Measurements from ENCODE around the gene TMTC4.

TMTC4 gene

GRCh38 chr13:100665403-100665802, 9.2 kb downstream of the TMTC4 start:
- DNase-seq, result no peak

GRCh38 chr13:100664171-100664900, 10.3 kb downstream of the TMTC4 start:
- no peak for DNase-seq

GRCh38 chr13:100662468-100663211, 12.0 kb downstream of the TMTC4 start:
- DNase-seq, result no peak

- DNase-seq, result no peak
Measured at GRCh38 chr13:100660761-100661160, 13.8 kb downstream of the TMTC4 start.

GRCh38 chr13:100659578-100659977, 15.0 kb downstream of the TMTC4 start:
- DNase-seq, result no peak

GRCh38 chr13:100658363-100658762, 16.2 kb downstream of the TMTC4 start:
- no peak for DNase-seq

GRCh38 chr13:100657881-100658315, 16.7 kb downstream of the TMTC4 start:
- no peak for DNase-seq

- no peak for DNase-seq
Measured at GRCh38 chr13:100652510-100652909, 22.1 kb downstream of the TMTC4 start.

- peak; percentile 31 for DNase-seq
Measured at GRCh38 chr13:100650326-100650725, 24.3 kb downstream of the TMTC4 start.

- DNase-seq, result no peak
Measured at GRCh38 chr13:100648354-100648753, 26.2 kb downstream of the TMTC4 start.

- DNase-seq, result no peak
Measured at GRCh38 chr13:100646871-100647270, 27.7 kb downstream of the TMTC4 start.

- DNase-seq, result peak; percentile 58
Measured at GRCh38 chr13:100646030-100646673, 28.4 kb downstream of the TMTC4 start.

- DNase-seq, result peak; percentile 91
Measured at GRCh38 chr13:100645382-100645781, 29.2 kb downstream of the TMTC4 start.

- no peak for DNase-seq
Measured at GRCh38 chr13:100644371-100644770, 30.2 kb downstream of the TMTC4 start.

- DNase-seq, result no peak
Measured at GRCh38 chr13:100637796-100638195, 36.8 kb downstream of the TMTC4 start.

GRCh38 chr13:100637380-100637779, 37.2 kb downstream of the TMTC4 start:
- no peak for DNase-seq

- DNase-seq, result peak; percentile 91
Measured at GRCh38 chr13:100636441-100636840, 38.2 kb downstream of the TMTC4 start.

GRCh38 chr13:100636004-100636403, 38.6 kb downstream of the TMTC4 start:
- DNase-seq, result peak; percentile 72

- no peak for DNase-seq
Measured at GRCh38 chr13:100634696-100635095, 39.9 kb downstream of the TMTC4 start.

- DNase-seq, result no peak
Measured at GRCh38 chr13:100633461-100633860, 41.1 kb downstream of the TMTC4 start.

- DNase-seq, result peak; percentile 73
Measured at GRCh38 chr13:100630555-100630954, 44.0 kb downstream of the TMTC4 start.

- no peak for DNase-seq
Measured at GRCh38 chr13:100627120-100627519, 47.5 kb downstream of the TMTC4 start.

GRCh38 chr13:100625447-100625846, 49.1 kb downstream of the TMTC4 start:
- DNase-seq, result no peak

GRCh38 chr13:100620792-100621191, 53.8 kb downstream of the TMTC4 start:
- DNase-seq, result no peak
